Spleen (tissue), 11 donors: Measurements from ENCODE around the gene HDAC4. TPM values are rescaled to one million over a fixed set of nuclear protein-coding genes. Genes with fewer than 3 reads are reported as not detected.
"Not testable (repeated sequence)": the region's sequence is repeated elsewhere in the genome, so short reads cannot be mapped to it uniquely, and the experiment has no call there.

Experiments used
- DNase-seq: peaks from one replicate; pipeline ENCODE4 v3.0.0-alpha.2; 2020
- H3K27ac ChIP-seq, 8 donors: fragments of 200-600 bp; sonication (generic) in 7 of 8; 1 replicate in 4 of 8; 2 replicates in 4 of 8; pipeline versions ENCODE4 v1.5.0 to v1.8.0; 2016 to 2021; ENCODE audit warnings: inconsistent platforms in 4 of 8, mild to moderate bottlenecking in 4 of 8, moderate library complexity in 1 of 8
- H3K27me3 ChIP-seq, 7 donors: fragments of 200-600 bp; sonication (generic) in 6 of 7; replicated peaks in 1 of 7; 1 replicate in 4 of 7; 2 replicates in 3 of 7; pipeline versions ENCODE4 v1.5.0 to v1.8.0; 2016 to 2021; ENCODE audit warnings: inconsistent platforms in 3 of 7, mild to moderate bottlenecking in 1 of 7
- H3K36me3 ChIP-seq, 6 donors: fragments of 200-600 bp; sonication (generic) in 5 of 6; 1 replicate in 4 of 6; 2 replicates in 2 of 6; pipeline versions ENCODE4 v1.5.0 to v1.8.0; 2016 to 2021; ENCODE audit warnings: inconsistent platforms in 2 of 6
- H3K4me1 ChIP-seq, 6 donors: fragments of 200-600 bp; sonication (generic) in 5 of 6; 1 replicate in 3 of 6; 2 replicates in 3 of 6; pipeline versions ENCODE4 v1.5.0 to v1.8.0; 2016 to 2021; ENCODE audit warnings: inconsistent platforms in 3 of 6
- H3K4me3 ChIP-seq, 8 donors: fragments of 200-600 bp; sonication (generic) in 7 of 8; 1 replicate in 4 of 8; 2 replicates in 4 of 8; pipeline versions ENCODE4 v1.5.0 to v1.8.0; 2016 to 2021; ENCODE audit warnings: inconsistent platforms in 4 of 8, mild to moderate bottlenecking in 4 of 8, moderate library complexity in 2 of 8
- H3K9me3 ChIP-seq, 8 donors: fragments of 200-600 bp; sonication (generic) in 7 of 8; 1 replicate in 4 of 8; 2 replicates in 4 of 8; pipeline versions ENCODE4 v1.5.0 to v1.8.0; 2016 to 2021; ENCODE audit warnings: inconsistent platforms in 4 of 8
- CTCF ChIP-seq, 11 experiments: fragments of 200-600 bp in 7 of 11; fragments of 450-650 bp in 4 of 11; sonication (generic) in 4 of 11; IDR thresholded peaks in 8 of 11; conservative IDR thresholded peaks in 3 of 11; 1 replicate in 7 of 11; 2 replicates in 4 of 11; pipeline versions ENCODE4 v1.4.0 to v1.8.0; 2016 to 2021; ENCODE audit warnings: antibody characterized with exemption in 11 of 11, inconsistent platforms in 4 of 11, mild to moderate bottlenecking in 1 of 11
- POLR2A ChIP-seq, 3 donors: fragments of 450-650 bp; IDR thresholded peaks; one replicate each; pipeline ENCODE4 v1.5.1; 2017; ENCODE audit warnings: antibody characterized with exemption in 3 of 3, mild to moderate bottlenecking in 1 of 3
- POLR2AphosphoS5 ChIP-seq, 3 donors: sonication (generic); formaldehyde crosslinking; IDR thresholded peaks; one replicate each; pipeline ENCODE4 v1.5.1; 2017; ENCODE audit warnings: antibody characterized with exemption in 3 of 3
- WGBS, 5 donors: extraction: QIAGEN DNeasy Blood & Tissue Kit in 3 of 5; methylation state at CpG; one replicate each; pipeline versions ENCODE4 v1.1.5 to v1.1.7; 2013 to 2018; 5-methylcytosine and 5-hydroxymethylcytosine counted together
- intact Hi-C: fragments of 100-400 bp; cut with DNase I; formaldehyde crosslinking; loops from one replicate; pipeline ENCODE4 v1.15.0; 2023; ENCODE audit warnings: low total_unique reads
- polyA plus RNA-seq, 3 donors: library from polyadenylated mRNA; stranded (reverse); fragments of 200-250 nt; gene quantifications; one replicate each; pipeline ENCODE4 v1.2.1, GENCODE V29; 2013
- total RNA-seq, 7 donors: library from RNA; depleted of rRNA in 3 of 7; stranded (reverse); fragments of >200 nt in 3 of 7; fragmentation: NEBNext Ultra II Directional in 4 of 7; extraction: Animal tissue kit (Norgen Biotek cat#: 25700) in 4 of 7; gene quantifications; one replicate each; pipeline versions ENCODE4 v1.1.0 to v1.2.1, GENCODE V29; 2016 to 2021
- donor health status: healthy with polysubstance abuse.
- donor health status: DM: no; HTN: no; CAD: no; lungs with moderate emphysema.
- donor health status: DM: no; HTN: no; CAD: no.
- donor health status: Bipolar disorder and iron deficiency.
- donor health status: healthy.
- donor health status: DM: no; HTN: no; CAD: no.
- donor health status: DM: yes; HTN: yes; CAD: no.

Gene HDAC4
- total and polyA plus RNA-seq, 10 donors = 3.2 to 122 (median 69.5) TPM

GRCh38 chr2:239178484-239178883 is 222.3 kb downstream of the HDAC4 start:
- H3K36me3 ChIP-seq = peaks cover 0 to 97% (median 51%) of the 10 kb centered on the region in 6 donors
- H3K4me3 ChIP-seq = no peak overlapping the region
- 95 to 97% (median 97%) methylated on average over 10 of the region's 10 CpGs for WGBS, 5 donors
- DNase-seq = peak; percentile 51
- H3K27ac ChIP-seq = no peak overlapping the region
- TF ChIP-seq POLR2AphosphoS5 (IDR thresholded peaks at IDR 0.05) (no peak), CTCF (IDR thresholded peaks at IDR 0.05 in 8 of 11, conservative IDR thresholded peaks at IDR 0.05 in 3 of 11) (no peak), POLR2A (IDR thresholded peaks at IDR 0.05) (no peak)
- H3K4me1 ChIP-seq = no peaks in the 10 kb centered on the region
- H3K9me3 ChIP-seq = peaks cover 2 to 39% (median 25%) of the 10 kb centered on the region in 8 donors
- intact Hi-C loops = no loop called here
- no peaks in the 10 kb centered on the region for H3K27me3 ChIP-seq

- intact Hi-C loops = no loop called here
- H3K4me1 ChIP-seq = no peaks in the 10 kb centered on the region
- H3K36me3 ChIP-seq = peaks cover 0 to 96% (median 51%) of the 10 kb centered on the region in 6 donors
- no peak overlapping the region for H3K27ac ChIP-seq
- 95 to 99% (median 97%) methylated on average over 17 of the region's 17 CpGs for WGBS, 5 donors
- H3K4me3 ChIP-seq = no peak overlapping the region
- H3K9me3 ChIP-seq = peaks cover 2 to 45% (median 30%) of the 10 kb centered on the region in 8 donors
- TF ChIP-seq POLR2AphosphoS5 (IDR thresholded peaks at IDR 0.05) (no peak), POLR2A (IDR thresholded peaks at IDR 0.05) (no peak), CTCF (IDR thresholded peaks at IDR 0.05 in 8 of 11, conservative IDR thresholded peaks at IDR 0.05 in 3 of 11) (no peak)
- no peaks in the 10 kb centered on the region for H3K27me3 ChIP-seq
- peak; percentile 45 for DNase-seq
These were observed 222.9 kb downstream of the HDAC4 start for GRCh38 chr2:239177908-239178307.

- Histone ChIP-seq H3K9me3 (peaks cover 2 to 50% (median 36%) of the 10 kb centered on the region in 8 donors), H3K27me3 (no peaks in the 10 kb centered on the region), H3K27ac (no peak overlapping the region), H3K4me1 (no peaks in the 10 kb centered on the region), H3K4me3 (no peak overlapping the region), H3K36me3 (peaks cover 0 to 97% (median 49%) of the 10 kb centered on the region in 6 donors)
- TF ChIP-seq CTCF (IDR thresholded peaks at IDR 0.05 in 8 of 11, conservative IDR thresholded peaks at IDR 0.05 in 3 of 11) = no peak
- no peak for TF ChIP-seq POLR2A (IDR thresholded peaks at IDR 0.05)
- no peak for TF ChIP-seq POLR2AphosphoS5 (IDR thresholded peaks at IDR 0.05)
- intact Hi-C loops = no loop called here
- DNase-seq = no peak
- 95 to 98% (median 96%) methylated on average over 11 of the region's 11 CpGs for WGBS, 5 donors
These were observed 223.5 kb downstream of the HDAC4 start for GRCh38 chr2:239177325-239177724.

GRCh38 chr2:239176138-239176803 is 224.5 kb downstream of the HDAC4 start:
- H3K27me3 ChIP-seq, H3K4me1 ChIP-seq, intact Hi-C loops, H3K4me3 ChIP-seq, H3K27ac ChIP-seq: not testable (repeated sequence)
- 79 to 91% (median 86%) methylated on average over 17 to 23 of the region's 23 CpGs for WGBS, 5 donors
- Histone ChIP-seq H3K9me3 (peaks cover 7 to 61% (median 47%) of the 10 kb centered on the region in 8 donors), H3K36me3 (peaks cover 0 to 91% (median 45%) of the 10 kb centered on the region in 6 donors)
- peak; percentile 44 for DNase-seq
